Fibroblast of pulmonary artery (primary cell): Measurements from ENCODE around the gene C1QTNF9B.
A peak's percentile ranks its signal among the peaks of the same experiment; 100 is the strongest.
"Not testable (repeated sequence)": the region's sequence is repeated elsewhere in the genome, so short reads cannot be mapped to it uniquely, and the experiment has no call there.

Experiments used
- DNase-seq: peaks from one replicate; pipeline ENCODE4 v3.0.0-alpha.2; 2010; ENCODE audit warnings: low read depth
- H3K4me3 ChIP-seq: replicated peaks from 2 replicates; pipeline ENCODE4 v1.5.1; 2011; ENCODE audit warnings: low read depth, mild to moderate bottlenecking, control low read depth, low read length, moderate library complexity
- CTCF ChIP-seq: IDR thresholded peaks from 2 replicates; pipeline ENCODE4 v1.5.1; 2011; ENCODE audit warnings: mild to moderate bottlenecking, control low read depth, low read length, inconsistent platforms; ENCODE audit errors: missing control alignments

C1QTNF9B gene

GRCh38 chr13:23898101-23898500, 799 bp upstream of the C1QTNF9B start:
- peak; percentile 82 for DNase-seq
- no peak for TF ChIP-seq CTCF
- no peak overlapping the region for H3K4me3 ChIP-seq

DNA sequence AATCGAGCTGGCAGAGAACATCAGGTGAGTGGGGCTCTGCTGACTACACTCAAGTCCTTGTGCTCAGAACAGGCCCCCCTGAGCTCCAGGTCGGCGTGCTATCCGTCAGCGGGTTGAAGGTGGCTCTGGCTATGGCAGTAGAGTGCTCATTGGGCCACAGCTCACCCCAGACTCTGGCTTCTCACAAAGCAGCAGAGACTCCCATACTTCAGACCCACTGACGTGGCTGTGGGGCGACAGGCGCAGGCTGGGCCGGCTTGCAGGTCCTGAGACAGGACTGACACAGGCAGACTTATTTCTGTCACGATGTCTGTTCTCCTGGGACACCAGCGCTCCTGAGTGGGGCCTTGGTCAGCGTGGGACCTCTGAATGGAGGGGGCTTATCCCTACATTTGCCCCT, 2.6 kb downstream of the C1QTNF9B start:
- not testable (repeated sequence) for H3K4me3 ChIP-seq, DNase-seq

DNA sequence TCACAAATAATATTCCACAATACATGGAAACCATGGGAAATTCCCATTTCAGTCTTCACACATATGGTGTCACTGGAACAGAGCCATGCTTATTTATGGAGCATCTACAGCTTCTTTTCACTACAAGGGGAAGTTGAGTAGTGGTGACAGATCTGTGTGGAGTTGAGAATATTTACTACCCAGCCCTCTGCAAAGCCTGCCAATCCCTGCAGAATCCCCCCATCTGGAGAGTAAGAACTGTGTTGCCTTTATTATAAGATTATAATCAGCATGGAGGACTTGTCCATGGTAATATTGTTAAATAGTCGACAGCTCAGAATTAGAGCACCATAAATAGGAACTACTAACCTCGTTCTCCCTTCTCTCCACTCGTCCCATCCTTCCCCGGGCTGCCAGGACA, 3.5 kb downstream of the C1QTNF9B start:
- H3K4me3 ChIP-seq, DNase-seq: not testable (repeated sequence)

DNA sequence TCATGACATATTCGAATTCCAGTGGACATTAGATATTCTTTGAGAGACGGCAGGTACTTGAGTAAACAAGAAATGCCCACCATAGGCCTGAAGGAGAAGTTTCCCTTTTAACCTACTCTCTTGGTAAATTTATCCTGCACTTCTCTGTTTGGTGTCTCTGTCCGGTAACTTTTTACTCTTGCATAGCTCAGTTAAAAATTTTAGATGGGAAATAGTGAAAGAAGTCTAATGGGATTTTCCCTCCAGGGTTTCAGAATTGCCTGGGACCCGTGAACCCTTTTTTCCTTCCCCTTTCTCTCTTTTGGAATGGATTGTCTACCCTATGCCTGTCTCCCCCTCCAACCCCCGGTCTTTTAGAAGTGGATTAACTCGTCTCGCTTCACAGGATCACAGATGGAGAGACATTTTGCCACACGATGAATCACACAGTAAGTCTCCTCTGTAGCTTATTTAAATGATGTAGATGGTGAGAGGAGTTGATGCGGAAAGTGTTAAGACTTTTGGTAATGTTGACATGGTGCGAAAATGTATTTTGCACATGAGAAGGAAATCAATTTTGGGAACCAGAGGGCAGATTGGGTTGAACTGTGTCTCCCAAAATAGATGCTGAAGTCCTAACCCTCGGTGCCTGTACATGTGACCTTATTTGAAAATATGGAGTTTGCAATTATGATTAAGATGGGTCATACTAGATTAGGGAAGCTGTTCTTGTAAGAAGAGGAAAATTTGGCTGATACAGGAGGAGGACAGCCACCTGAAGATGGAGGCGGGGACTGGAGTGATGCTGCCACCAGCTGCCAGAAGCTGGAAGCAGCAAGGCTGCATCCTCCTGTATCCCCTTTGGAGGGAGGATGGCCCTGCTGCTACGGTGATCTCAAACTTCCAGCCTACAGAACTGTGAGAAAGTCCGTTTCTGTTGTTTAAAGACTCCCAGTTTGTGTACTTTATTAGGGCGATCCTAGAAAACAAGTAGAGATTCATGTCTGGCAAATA, 7.4 kb downstream of the C1QTNF9B start:
- peak overlapping the region; percentile 78 for H3K4me3 ChIP-seq
- no peak for DNase-seq
- no peak for TF ChIP-seq CTCF

- peak; percentile 97 for DNase-seq
- TF ChIP-seq CTCF = peak; percentile 76
- H3K4me3 ChIP-seq = peak within 1 kb of the TSS; percentile 78
These were observed 8.4 kb downstream of the C1QTNF9B start, which contains the start of gene MIPEP for GRCh38 chr13:23888658-23889614. Gene MIPEP, minus strand, starts transcription at chr13:23889400. Its CDS starts 80 bp downstream, at chr13:23889320.

DNA sequence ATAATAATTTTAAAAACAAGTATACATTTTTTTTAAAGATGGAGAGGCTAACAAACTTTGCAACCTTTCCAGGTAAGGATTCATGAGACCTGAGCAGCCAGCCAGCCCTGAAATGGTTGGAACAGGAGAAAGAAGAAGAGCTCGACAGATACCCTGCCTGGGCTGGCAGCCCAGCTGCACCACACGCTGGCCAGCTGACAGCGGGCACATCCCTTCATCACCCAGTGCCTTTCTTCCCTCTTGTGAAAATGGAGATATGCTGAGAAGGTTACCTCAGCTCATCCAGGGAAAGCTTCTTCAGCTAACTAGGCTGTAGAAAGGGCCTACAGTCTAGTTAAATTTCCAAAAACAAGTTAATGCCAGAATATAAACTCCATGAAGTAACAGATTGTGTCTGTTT, 12.9 kb downstream of the C1QTNF9B start:
- H3K4me3 ChIP-seq, DNase-seq: not testable (repeated sequence)

DNA sequence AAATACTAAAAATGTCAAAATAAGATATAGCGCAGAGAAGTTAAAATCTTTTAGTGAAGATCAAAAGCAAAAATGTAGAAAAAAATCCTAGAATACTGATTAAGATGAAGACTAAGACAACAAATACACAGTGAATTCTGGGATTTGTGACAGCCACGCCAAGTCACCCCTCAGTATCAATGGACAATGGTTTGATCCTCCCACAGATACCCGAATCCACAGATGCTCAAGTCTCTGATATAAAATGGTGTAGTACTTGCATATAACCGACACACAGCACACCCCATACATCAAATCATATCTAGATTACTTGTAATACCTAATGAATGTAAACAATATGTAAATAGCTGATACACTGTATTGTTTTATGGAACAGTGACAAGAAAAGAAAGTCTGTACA, 14.0 kb downstream of the C1QTNF9B start:
- no peak for TF ChIP-seq CTCF
- DNase-seq = no peak
- H3K4me3 ChIP-seq = no peak overlapping the region

DNA sequence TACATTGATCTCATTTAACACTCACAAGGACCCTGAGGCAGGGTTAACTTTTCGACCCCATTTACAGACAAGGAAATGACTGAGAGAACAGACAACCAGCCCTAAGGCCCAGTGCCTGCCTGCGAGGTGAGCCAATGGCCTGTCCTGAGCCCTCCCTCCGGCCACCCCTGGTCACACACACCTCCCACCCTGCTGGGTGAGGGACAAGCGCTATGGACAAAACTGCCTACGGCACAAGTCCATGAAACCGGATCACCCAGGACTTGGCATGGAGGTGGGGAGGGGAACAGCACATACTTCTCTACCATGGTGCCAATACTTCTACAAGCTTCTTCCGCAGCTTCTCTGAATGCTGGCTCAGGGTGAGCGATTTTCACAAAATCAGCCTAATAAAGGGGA, 15.9 kb downstream of the C1QTNF9B start:
- not testable (repeated sequence) for DNase-seq, H3K4me3 ChIP-seq

- DNase-seq, H3K4me3 ChIP-seq: not testable (repeated sequence)
These were observed 16.6 kb downstream of the C1QTNF9B start for GRCh38 chr13:23880493-23881401.
